Natural killer cell (primary cell): ENCODE results near the gene ARIH2. TPM values are rescaled to one million over a fixed set of nuclear protein-coding genes. Genes with fewer than 3 reads are reported as not detected.

ENCODE experiments used
- ATAC-seq, 3 donors: fragments of 150-1000 bp in 2 of 3; fragments of 200-7000 bp in 1 of 3; cut with Tn5 transposase; 1 replicate in 1 of 3; 2 replicates in 2 of 3; pipeline ENCODE4 v1.10.0; 2021; ENCODE audit warnings: mild to moderate bottlenecking in 2 of 3, moderate library complexity in 2 of 3
- DNase-seq, 2 donors: peaks; one replicate each; pipeline versions ENCODE4 v3.0.0 to v3.0.0-alpha.2; 2013 to 2021; ENCODE audit warnings: mixed read lengths in 1 of 2
- H3K27ac ChIP-seq: one replicate; pipeline ENCODE4 v1.5.1; 2013; ENCODE audit warnings: mild to moderate bottlenecking, low read length
- H3K27me3 ChIP-seq: one replicate; pipeline ENCODE4 v1.6.1; 2013; ENCODE audit warnings: low read length; ENCODE audit not compliant: control insufficient read depth, insufficient read depth
- H3K36me3 ChIP-seq: one replicate; pipeline ENCODE4 v1.6.1; 2013; ENCODE audit warnings: low read length; ENCODE audit not compliant: control insufficient read depth, insufficient read depth
- H3K4me1 ChIP-seq: one replicate; pipeline ENCODE4 v1.6.1; 2013; ENCODE audit warnings: low read length; ENCODE audit not compliant: control insufficient read depth, insufficient read depth
- H3K4me3 ChIP-seq: one replicate; pipeline ENCODE4 v1.5.1; 2013; ENCODE audit warnings: low read length
- H3K9me3 ChIP-seq: one replicate; pipeline ENCODE4 v1.6.1; 2013; ENCODE audit warnings: low read length; ENCODE audit not compliant: control insufficient read depth, insufficient read depth
- H3K27ac Mint-ChIP-seq, 2 donors: one replicate each; pipeline ENCODE4 v1.8.0; 2022; ENCODE audit warnings: mild to moderate bottlenecking in 2 of 2, mixed read lengths in 2 of 2, moderate library complexity in 1 of 2
- H3K27me3 Mint-ChIP-seq, 2 donors: one replicate each; pipeline ENCODE4 v1.8.0; 2022; ENCODE audit warnings: low read depth in 2 of 2, mixed read lengths in 2 of 2
- H3K36me3 Mint-ChIP-seq: one replicate; pipeline ENCODE4 v1.8.0; 2022; ENCODE audit warnings: mixed read lengths
- H3K4me1 Mint-ChIP-seq, 2 donors: one replicate each; pipeline ENCODE4 v1.8.0; 2022; ENCODE audit warnings: mixed read lengths in 2 of 2
- H3K4me3 Mint-ChIP-seq: one replicate; pipeline ENCODE4 v1.8.0; 2022; ENCODE audit warnings: mild to moderate bottlenecking, moderate library complexity, mixed read lengths
- H3K9me3 Mint-ChIP-seq, 2 donors: one replicate each; pipeline ENCODE4 v1.8.0; 2022; ENCODE audit warnings: mixed read lengths in 2 of 2
- WGBS: methylation state at CpG from one replicate; pipeline ENCODE4 v1.1.7; 2013; ENCODE audit warnings: missing lambda C conversion rate; ENCODE audit not compliant: insufficient coverage; 5-methylcytosine and 5-hydroxymethylcytosine counted together
- intact Hi-C: fragments of 100-400 bp; cut with micrococcal nuclease; formaldehyde crosslinking; loops from one replicate; pipeline ENCODE4 v1.14.2; 2022
- total RNA-seq, 4 donors: library from RNA; stranded (reverse); fragments of 120-200 nt in 1 of 4; gene quantifications; one replicate each; pipeline versions ENCODE4 v1.2.3 to v1.2.4, GENCODE V29; 2013 to 2022
- TF ChIP-seq, protein P1 (sequence below): fragments of 200-600 bp; IDR thresholded peaks from one replicate; pipeline ENCODE4 v1.8.0; 2022; ENCODE audit warnings: antibody characterized with exemption

The ARIH2 gene
- total RNA-seq, 3 donors from 2014 or later (not counting 1 experiment from before 2014, with no cell fraction given) = 239 to 291 (median 243) TPM

DNA sequence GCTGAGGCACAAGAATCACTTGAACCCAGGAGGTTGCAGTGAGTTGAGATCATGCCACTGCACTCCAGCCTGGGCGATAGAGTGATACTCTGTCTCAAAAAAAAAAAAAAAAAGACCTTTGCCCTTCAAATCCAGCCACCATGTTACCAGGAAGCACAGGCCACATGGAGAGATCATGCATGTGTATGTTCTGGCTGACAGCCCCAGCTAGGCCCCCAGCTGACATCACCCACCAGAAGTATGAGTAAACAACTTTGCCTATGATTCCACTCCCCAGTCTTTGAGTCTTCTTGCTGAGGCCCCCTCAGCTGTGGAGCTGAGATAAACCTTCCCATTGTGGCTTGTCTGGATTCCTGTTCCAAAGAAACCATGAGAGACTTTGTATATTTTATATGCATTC is 3.3 kb upstream of the ARIH2 start:
- Histone ChIP-seq H3K36me3 (no peaks in the 10 kb centered on the region), H3K27ac (no peak overlapping the region), H3K4me3 (no peak overlapping the region), H3K27me3 (no peaks in the 10 kb centered on the region), H3K9me3 (no peaks in the 10 kb centered on the region), H3K4me1 (peaks cover 22% of the 10 kb centered on the region)
- DNase-seq (no peak), ATAC-seq (no peak)
- no peak overlapping the region for H3K4me3 Mint-ChIP-seq
- no peaks in the 10 kb centered on the region for H3K36me3 Mint-ChIP-seq
- WGBS = 83% methylated on average over 1 of the region's 1 CpG
- intact Hi-C loops = loop anchor here (5.0 kb wide), 2 partner anchors 68 to 92 kb away; partner anchors contain the start of genes PRKAR2A and WDR6
- TF ChIP-seq, protein P1, sequence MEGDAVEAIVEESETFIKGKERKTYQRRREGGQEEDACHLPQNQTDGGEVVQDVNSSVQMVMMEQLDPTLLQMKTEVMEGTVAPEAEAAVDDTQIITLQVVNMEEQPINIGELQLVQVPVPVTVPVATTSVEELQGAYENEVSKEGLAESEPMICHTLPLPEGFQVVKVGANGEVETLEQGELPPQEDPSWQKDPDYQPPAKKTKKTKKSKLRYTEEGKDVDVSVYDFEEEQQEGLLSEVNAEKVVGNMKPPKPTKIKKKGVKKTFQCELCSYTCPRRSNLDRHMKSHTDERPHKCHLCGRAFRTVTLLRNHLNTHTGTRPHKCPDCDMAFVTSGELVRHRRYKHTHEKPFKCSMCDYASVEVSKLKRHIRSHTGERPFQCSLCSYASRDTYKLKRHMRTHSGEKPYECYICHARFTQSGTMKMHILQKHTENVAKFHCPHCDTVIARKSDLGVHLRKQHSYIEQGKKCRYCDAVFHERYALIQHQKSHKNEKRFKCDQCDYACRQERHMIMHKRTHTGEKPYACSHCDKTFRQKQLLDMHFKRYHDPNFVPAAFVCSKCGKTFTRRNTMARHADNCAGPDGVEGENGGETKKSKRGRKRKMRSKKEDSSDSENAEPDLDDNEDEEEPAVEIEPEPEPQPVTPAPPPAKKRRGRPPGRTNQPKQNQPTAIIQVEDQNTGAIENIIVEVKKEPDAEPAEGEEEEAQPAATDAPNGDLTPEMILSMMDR = no peak
- no peaks in the 10 kb centered on the region for H3K9me3 Mint-ChIP-seq
- H3K4me1 Mint-ChIP-seq = peaks cover 15 to 19% of the 10 kb centered on the region in 2 donors
- H3K27ac Mint-ChIP-seq = no peak overlapping the region
- no peaks in the 10 kb centered on the region for H3K27me3 Mint-ChIP-seq

DNA sequence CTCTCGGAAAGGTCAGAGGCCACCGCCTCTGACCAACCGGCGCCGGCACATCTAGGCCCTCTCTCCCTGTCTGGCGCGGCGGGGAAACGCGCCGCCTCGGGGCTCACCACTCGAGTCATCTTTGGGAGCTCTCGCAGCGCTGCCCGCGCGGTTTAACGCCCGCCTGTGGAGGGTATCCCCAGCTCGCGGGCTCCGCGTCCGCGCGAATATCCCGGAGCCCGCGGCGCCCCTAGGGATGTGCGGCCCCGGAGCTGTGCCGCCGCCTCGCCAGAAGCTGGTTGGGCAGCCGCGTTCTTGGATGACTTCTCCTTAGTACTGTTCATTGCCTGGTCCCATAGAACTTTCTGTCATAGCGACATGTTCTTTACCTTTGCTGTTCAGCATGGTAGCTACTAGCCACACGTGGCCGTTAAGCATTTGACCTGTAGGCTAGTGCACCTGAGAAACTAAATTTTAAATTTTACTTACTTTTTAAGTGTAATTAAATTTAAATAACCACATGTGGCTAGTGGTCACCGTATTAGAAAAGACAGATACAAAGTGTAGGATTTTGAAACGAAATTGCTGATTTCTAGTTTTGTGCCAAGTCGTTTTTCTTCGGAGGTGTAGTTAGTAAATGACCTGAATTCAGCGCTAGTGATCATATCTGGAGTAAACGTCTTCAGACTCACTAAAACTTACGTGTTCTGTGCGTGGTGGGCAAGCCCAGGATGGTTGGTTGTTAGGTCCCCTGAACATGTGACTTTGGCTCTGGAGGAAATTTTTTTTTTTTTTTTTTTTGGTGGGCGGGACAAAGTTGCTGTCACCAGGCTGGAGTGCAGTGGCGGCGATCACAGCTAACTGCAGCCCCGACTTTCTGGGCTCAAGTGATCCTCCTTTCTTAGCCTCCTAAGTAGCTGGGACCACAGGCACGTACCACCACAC is 835 bp downstream of the ARIH2 start:
- Mint-ChIP-seq H3K4me1 (peaks cover 15 to 20% of the 10 kb centered on the region in 2 donors), H3K4me3 (peak overlapping the region; percentile 93), H3K36me3 (no peaks in the 10 kb centered on the region), H3K9me3 (no peaks in the 10 kb centered on the region), H3K27me3 (no peaks in the 10 kb centered on the region), H3K27ac (peak overlapping the region; percentile 94 to 99)
- Histone ChIP-seq H3K9me3 (no peaks in the 10 kb centered on the region), H3K4me1 (peaks cover 32% of the 10 kb centered on the region), H3K36me3 (peaks cover 22% of the 10 kb centered on the region), H3K4me3 (peak overlapping the region; percentile 69), H3K27ac (peak overlapping the region; percentile 93), H3K27me3 (no peaks in the 10 kb centered on the region)
- ATAC-seq (peak; percentile 50 to 70 (median 54)), DNase-seq (peak; percentile 68 to 83)
- intact Hi-C loops = loop anchor here (1.0 to 5.0 kb wide), 4 partner anchors 8 to 107 kb away; partner anchors contain the start of genes PRKAR2A and WDR6
- TF ChIP-seq, protein P1 = no peak
- WGBS = under 1% methylated on average over 54 of the region's 54 CpGs

DNA sequence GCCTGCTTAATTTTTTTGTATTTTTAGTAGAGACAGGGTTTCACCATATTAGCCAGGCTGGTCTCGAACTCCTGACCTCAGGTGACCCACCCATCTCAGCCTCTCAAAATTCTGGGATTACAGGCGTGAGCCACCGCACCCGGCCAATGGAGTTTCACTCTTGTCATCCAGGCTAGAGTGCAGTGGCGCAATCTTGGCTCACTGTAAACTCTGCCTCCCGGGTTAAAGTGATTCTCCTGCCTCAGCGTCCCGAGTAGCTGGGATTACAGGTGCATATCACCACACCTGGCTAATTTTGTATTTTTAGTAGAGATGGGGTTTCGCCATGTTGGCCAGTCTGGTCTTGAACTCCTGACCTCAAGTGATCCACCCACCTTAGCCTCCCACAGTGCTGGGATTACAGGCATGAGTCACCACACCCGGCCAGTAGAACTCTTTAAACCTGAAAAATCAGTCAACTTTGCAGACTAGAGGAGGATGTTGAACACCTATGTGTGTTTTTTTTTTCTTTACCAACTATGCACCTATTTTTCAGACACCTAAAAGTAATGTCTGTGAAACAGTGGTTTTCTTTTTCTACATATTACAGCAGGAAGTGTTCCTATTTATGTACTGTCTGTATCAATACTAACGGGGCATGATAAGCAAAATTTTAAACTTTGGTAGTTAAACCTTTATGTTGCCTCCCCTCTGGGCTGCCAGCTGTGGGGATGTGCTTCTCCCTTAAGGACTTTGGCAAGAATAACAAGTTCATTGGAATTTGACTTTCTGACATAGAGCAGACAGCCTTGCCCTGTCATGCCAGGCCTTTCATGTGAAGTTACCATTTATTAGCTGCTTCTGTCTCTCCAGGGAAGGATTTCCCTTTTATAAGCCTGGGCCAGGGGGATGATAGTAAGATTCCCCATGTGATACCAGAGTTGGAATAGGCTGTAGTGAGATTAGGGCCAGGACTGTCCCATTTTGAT is 8.1 kb downstream of the ARIH2 start:
- Histone ChIP-seq H3K27me3 (no peaks in the 10 kb centered on the region), H3K4me1 (peaks cover 38% of the 10 kb centered on the region), H3K36me3 (peaks cover 48% of the 10 kb centered on the region), H3K4me3 (no peak overlapping the region), H3K9me3 (no peaks in the 10 kb centered on the region), H3K27ac (no peak overlapping the region)
- DNase-seq (no peak), ATAC-seq (no peak)
- Mint-ChIP-seq H3K27ac (peak overlapping the region; percentile 71 to 79), H3K4me3 (peak overlapping the region; percentile 74), H3K9me3 (no peaks in the 10 kb centered on the region), H3K27me3 (no peaks in the 10 kb centered on the region), H3K36me3 (no peaks in the 10 kb centered on the region), H3K4me1 (peaks cover 57 to 60% of the 10 kb centered on the region in 2 donors)
- TF ChIP-seq, protein P1 = no peak
- intact Hi-C loops = loop anchor here (1.0 to 2.0 kb wide), 2 partner anchors 7 to 28 kb away; partner anchors contain the start of gene SLC25A20
- 85% methylated on average over 8 of the region's 11 CpGs for WGBS
